Lower lobe of right lung (tissue), 2 donors: Measurements from ENCODE around the gene DUSP16. TPM values are rescaled to one million over a fixed set of nuclear protein-coding genes. Genes with fewer than 3 reads are reported as not detected.

Source experiments
- ATAC-seq, 2 donors: fragments of 200-7000 bp; cut with Tn5 transposase; one replicate each; pipeline ENCODE4 v1.9.1; 2020 to 2022; ENCODE audit warnings: mild to moderate bottlenecking in 2 of 2, moderate library complexity in 2 of 2
- DNase-seq: peaks from one replicate; pipeline ENCODE4 v3.0.0-alpha.2; 2020
- H3K27ac ChIP-seq: fragments of 200-600 bp; one replicate; pipeline ENCODE4 v1.8.0; 2022
- H3K27me3 ChIP-seq: fragments of 200-600 bp; one replicate; pipeline ENCODE4 v1.8.0; 2022; ENCODE audit warnings: low read depth
- H3K36me3 ChIP-seq: fragments of 200-600 bp; one replicate; pipeline ENCODE4 v1.8.0; 2022; ENCODE audit warnings: mild to moderate bottlenecking
- H3K4me1 ChIP-seq: fragments of 200-600 bp; one replicate; pipeline ENCODE4 v1.8.0; 2022
- H3K4me3 ChIP-seq: fragments of 200-600 bp; one replicate; pipeline ENCODE4 v1.8.0; 2022; ENCODE audit warnings: mild to moderate bottlenecking
- H3K9me3 ChIP-seq: fragments of 200-600 bp; one replicate; pipeline ENCODE4 v1.8.0; 2022
- intact Hi-C: fragments of 100-400 bp; cut with DNase I; formaldehyde crosslinking; loops from one replicate; pipeline ENCODE4 v1.11.0; 2022
- total RNA-seq: library from RNA; stranded (reverse); fragmentation: NEBNext Ultra II Directional; extraction: Animal tissue kit (Norgen Biotek cat#: 25700); gene quantifications from one replicate; pipeline ENCODE4 v1.2.1, GENCODE V29; 2021
- TF ChIP-seq, protein P1 (sequence below): fragments of 200-600 bp; IDR thresholded peaks from one replicate; pipeline ENCODE4 v1.8.0; 2022; ENCODE audit warnings: antibody characterized with exemption, mild to moderate bottlenecking
- donor health status: DM: no; HTN: yes; CAD: no; lungs with severe emphysema.

Gene DUSP16
- total RNA-seq, 1 donor from 2014 or later = 44.0 TPM

DNA sequence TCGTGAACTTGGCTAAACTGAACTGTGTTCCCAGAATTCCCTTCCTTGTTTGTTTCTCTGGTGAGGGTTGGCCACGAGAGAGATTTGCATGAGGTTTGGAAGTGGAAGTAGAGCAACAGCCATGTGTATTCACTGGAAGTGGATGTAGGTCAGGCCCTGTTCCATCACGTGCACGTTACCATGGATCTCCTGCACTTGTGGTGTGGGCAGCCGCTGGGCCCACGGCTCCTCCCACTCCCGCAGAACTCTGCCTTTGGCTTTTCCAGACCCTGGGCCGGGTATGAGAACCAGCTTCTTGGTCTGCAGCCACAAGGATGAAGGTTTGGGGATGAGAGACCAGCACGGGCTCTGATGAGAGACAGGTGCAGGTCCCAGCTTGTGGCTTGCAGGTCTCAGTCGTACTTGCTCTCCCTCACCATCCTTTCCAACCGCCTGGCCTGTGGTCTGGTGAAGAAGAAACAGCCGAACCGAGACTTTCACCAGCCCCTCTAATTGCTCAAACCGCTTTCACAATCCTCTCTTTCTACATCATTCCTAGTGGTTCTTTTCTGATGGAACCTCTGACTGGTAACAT lies 94.9 kb downstream of the DUSP16 start:
- no peak overlapping the region for H3K4me3 ChIP-seq
- DNase-seq (peak; percentile 75), ATAC-seq (peak; percentile 57 to 82)
- TF ChIP-seq, protein P1, sequence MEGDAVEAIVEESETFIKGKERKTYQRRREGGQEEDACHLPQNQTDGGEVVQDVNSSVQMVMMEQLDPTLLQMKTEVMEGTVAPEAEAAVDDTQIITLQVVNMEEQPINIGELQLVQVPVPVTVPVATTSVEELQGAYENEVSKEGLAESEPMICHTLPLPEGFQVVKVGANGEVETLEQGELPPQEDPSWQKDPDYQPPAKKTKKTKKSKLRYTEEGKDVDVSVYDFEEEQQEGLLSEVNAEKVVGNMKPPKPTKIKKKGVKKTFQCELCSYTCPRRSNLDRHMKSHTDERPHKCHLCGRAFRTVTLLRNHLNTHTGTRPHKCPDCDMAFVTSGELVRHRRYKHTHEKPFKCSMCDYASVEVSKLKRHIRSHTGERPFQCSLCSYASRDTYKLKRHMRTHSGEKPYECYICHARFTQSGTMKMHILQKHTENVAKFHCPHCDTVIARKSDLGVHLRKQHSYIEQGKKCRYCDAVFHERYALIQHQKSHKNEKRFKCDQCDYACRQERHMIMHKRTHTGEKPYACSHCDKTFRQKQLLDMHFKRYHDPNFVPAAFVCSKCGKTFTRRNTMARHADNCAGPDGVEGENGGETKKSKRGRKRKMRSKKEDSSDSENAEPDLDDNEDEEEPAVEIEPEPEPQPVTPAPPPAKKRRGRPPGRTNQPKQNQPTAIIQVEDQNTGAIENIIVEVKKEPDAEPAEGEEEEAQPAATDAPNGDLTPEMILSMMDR = no peak
- no peaks in the 10 kb centered on the region for H3K9me3 ChIP-seq
- peaks cover 15% of the 10 kb centered on the region for H3K4me1 ChIP-seq
- no peaks in the 10 kb centered on the region for H3K36me3 ChIP-seq
- no peaks in the 10 kb centered on the region for H3K27me3 ChIP-seq
- intact Hi-C loops = no loop called here
- peak overlapping the region; percentile 64 for H3K27ac ChIP-seq

DNA sequence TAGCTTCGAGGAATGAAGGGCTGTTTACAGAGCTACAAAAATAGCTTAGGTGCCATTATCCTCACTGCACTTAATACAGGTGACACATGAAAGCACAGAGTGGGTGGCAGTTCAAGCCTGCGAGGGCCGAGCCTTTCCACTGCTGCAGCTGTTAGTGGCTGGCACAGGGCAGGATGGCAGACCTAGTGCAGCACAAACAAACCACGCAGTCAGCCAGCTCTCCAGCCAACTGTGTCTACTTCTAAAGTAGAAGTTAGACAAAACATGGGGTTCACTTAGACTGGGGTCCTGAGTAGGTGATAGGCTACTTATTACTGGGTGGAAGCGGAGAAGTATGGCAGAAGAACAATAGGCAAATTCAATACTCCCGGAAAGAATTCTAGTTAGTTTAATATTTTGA lies 95.4 kb downstream of the DUSP16 start:
- H3K36me3 ChIP-seq = no peaks in the 10 kb centered on the region
- intact Hi-C loops = no loop called here
- no peaks in the 10 kb centered on the region for H3K9me3 ChIP-seq
- TF ChIP-seq, protein P1 = no peak
- H3K27ac ChIP-seq = peak overlapping the region; percentile 64
- H3K4me1 ChIP-seq = peaks cover 15% of the 10 kb centered on the region
- H3K27me3 ChIP-seq = no peaks in the 10 kb centered on the region
- ATAC-seq = no peak
- H3K4me3 ChIP-seq = no peak overlapping the region
- DNase-seq = no peak

DNA sequence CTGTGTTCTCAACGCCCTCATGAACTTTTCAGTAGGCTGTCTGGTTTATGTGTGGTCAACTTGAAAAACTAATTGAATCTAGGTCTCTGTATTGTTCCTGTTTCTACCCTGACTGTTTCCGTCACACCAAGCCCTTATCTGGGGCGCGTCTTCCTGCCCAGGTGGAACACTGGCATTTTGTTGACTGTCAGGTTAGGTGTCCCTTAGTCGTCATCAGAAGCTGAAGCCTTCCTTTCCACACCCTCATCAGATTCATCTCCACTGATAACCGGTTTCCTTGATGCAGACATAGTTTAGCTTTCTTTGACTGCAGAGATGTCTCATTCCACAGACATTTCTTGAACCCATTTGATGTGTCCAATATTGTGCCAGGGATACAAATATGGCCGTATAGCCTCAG lies 96.5 kb downstream of the DUSP16 start:
- DNase-seq (no peak), ATAC-seq (peak in 1 of 2 donors; percentile 25)
- intact Hi-C loops = no loop called here
- Histone ChIP-seq H3K27ac (no peak overlapping the region), H3K9me3 (no peaks in the 10 kb centered on the region), H3K36me3 (no peaks in the 10 kb centered on the region), H3K27me3 (no peaks in the 10 kb centered on the region), H3K4me3 (no peak overlapping the region), H3K4me1 (peaks cover 15% of the 10 kb centered on the region)
- TF ChIP-seq, protein P1 = no peak

DNA sequence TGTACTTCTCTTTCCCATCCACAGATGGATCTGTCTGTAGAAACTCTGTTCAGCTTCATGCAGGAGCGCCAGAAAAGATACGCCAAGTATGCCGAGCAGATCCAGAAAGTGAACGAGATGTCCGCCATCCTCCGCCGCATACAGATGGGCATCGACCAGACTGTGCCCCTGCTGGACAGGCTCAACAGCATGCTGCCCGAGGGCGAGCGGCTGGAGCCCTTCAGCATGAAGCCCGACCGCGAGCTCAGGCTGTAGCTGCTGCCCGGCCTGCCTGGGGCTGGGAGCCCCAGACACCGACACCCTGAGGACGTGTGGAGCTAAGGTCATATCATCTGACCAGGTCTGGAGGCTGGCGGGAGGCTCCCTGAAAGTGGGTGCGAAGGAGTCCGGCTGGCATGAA lies 97.1 kb downstream of the DUSP16 start:
- H3K27ac ChIP-seq = no peak overlapping the region
- no peak for ATAC-seq

DNA sequence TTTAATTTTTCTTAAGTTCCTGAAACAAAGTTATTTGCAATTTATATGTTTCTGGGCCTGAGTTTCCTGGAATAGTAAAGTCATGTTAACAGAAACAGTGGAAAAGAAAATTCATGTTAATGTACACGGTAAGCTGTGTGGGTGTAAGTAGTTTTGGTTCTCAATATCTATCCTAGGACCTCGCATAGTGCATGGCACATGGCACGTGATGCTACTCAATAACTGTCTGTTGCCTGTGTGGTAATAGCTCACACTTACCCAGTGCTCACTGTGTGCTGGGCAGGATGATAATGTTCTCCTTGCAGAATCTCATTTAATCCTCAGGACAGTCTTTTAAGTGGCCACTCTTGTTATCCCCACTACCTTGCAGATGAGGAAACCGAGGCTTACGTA lies 100.7 kb downstream of the DUSP16 start:
- TF ChIP-seq, protein P1 = no peak
- ATAC-seq (no peak), DNase-seq (no peak)
- Histone ChIP-seq H3K27me3 (no peaks in the 10 kb centered on the region), H3K4me1 (no peaks in the 10 kb centered on the region), H3K36me3 (no peaks in the 10 kb centered on the region), H3K9me3 (no peaks in the 10 kb centered on the region), H3K27ac (no peak overlapping the region), H3K4me3 (no peak overlapping the region)
- intact Hi-C loops = no loop called here

More for the DNA sequence above, 97.1 kb downstream of the DUSP16 start:
- Histone ChIP-seq H3K36me3 (no peaks in the 10 kb centered on the region), H3K4me1 (peaks cover 15% of the 10 kb centered on the region), H3K4me3 (no peak overlapping the region), H3K27me3 (no peaks in the 10 kb centered on the region), H3K9me3 (no peaks in the 10 kb centered on the region)
- no peak for DNase-seq
- TF ChIP-seq, protein P1 = no peak
- intact Hi-C loops = no loop called here
